ENCODE data around the gene PSME3.

Gene PSME3

DNA sequence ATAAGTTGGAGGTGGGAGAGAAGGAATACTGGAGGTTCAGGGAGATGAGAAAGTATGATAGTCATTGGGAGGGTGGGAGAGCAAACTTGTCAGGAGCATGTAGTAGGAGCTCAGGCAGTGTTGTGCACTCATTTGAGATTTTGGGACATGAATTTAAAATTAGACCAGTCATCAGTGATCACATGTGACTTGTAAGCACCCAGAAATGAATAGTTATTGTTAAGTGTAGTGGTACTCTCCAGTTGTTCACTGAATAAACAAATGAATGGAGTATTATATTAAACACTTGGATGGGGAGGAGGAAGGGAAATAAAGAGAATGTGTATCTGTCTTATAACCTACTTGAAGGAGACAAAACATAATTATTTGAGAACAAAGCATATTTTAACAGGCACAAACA is 2.2 kb upstream of the PSME3 start:
- H3K36me3 Mint-ChIP-seq (ENCODE audit: insufficient read depth): peaks cover 17% of the 10 kb centered on the region
- ATAC-seq (replicated peaks; ENCODE audit: extremely low read depth, poor library complexity, severe bottlenecking) (no peak), DNase-seq (ENCODE audit: low spot score in 2 of 2) (no peak)
- no peak overlapping the region for H3K4me3 Mint-ChIP-seq
- peaks cover 27% of the 10 kb centered on the region for H3K4me1 Mint-ChIP-seq
- no peaks in the 10 kb centered on the region for H3K9me3 Mint-ChIP-seq
- no peak overlapping the region for H3K27ac Mint-ChIP-seq (ENCODE audit: low read depth)
- H3K27me3 Mint-ChIP-seq: peaks cover 13% of the 10 kb centered on the region

DNA sequence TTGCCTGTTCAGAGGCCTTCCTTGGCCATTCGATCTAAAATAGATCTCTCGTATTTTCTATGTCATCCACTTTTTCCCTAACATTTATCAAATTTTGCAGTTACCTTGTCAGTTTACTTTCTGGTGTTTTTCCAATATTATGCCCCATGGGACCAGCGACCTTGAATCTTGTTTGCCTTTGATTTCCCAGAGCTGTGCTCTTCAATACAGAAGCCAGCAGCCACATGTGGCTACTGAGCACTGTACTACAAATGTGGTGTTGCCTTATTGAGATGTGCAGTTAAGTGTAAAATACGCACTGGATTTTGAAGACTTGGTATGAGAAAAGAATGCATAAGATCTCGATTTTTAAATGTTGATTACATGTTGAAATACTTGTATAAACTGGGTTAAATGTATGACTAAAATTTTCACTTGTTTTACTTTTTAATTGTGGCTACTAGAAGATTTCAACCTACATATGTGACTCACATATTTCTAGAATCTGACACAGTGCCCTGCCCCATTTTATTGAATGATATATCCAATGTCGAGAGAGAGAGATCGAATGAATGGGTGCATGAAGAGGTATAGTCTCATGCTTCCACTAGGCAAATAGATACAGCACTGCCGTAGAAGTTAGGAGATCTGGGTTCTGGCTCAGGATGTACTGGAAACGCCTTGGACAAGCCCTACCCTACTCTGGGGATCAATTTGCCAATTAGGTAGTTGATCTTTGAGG is 824 bp upstream of the PSME3 start:
- ATAC-seq (replicated peaks; ENCODE audit: extremely low read depth, poor library complexity, severe bottlenecking): peak; percentile 14
- H3K27me3 Mint-ChIP-seq: peaks cover 9% of the 10 kb centered on the region
- H3K4me3 Mint-ChIP-seq: peak overlapping the region; percentile 92
- peaks cover 27% of the 10 kb centered on the region for H3K4me1 Mint-ChIP-seq
- H3K27ac Mint-ChIP-seq (ENCODE audit: low read depth): peak overlapping the region; percentile 98
- DNase-seq (ENCODE audit: low spot score in 2 of 2): no peak
- H3K9me3 Mint-ChIP-seq: no peaks in the 10 kb centered on the region
- H3K36me3 Mint-ChIP-seq (ENCODE audit: insufficient read depth): peaks cover 25% of the 10 kb centered on the region

DNA sequence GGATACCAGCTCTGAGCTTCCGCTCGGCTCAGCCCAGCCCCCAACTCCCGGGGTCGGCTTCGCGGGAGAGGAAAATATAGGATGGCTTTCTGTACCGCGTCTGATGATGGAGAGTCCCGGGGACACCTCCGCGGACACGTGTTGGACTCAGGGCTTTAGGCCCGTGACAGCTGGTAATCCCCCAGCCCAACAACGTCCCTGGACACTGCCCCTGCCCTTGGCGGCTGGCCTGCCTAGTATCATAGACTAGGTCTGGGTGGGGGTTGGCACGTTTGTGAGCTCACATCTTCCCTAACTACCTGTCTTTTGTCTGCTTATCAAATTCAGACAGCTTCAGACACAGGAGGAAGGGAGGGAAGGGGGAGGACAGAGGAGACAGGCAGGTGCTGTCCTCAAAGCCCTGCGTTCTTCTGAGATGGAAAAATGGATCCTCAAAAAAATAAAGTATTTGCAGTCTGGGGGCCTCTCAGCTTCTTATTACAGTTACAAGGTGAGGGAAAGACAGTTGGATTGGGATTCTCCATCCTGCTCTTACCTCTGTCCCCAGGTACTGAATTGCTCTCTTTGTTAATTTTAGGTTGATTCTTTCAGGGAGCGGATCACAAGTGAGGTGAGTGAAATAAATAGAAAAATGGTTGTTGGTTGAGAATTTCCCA is 698 bp downstream of the PSME3 start:
- H3K27ac Mint-ChIP-seq (ENCODE audit: low read depth): peak overlapping the region; percentile 98
- H3K9me3 Mint-ChIP-seq: no peaks in the 10 kb centered on the region
- H3K4me3 Mint-ChIP-seq: peak overlapping the region; percentile 92
- no peaks in the 10 kb centered on the region for H3K27me3 Mint-ChIP-seq
- H3K36me3 Mint-ChIP-seq (ENCODE audit: insufficient read depth): peaks cover 40% of the 10 kb centered on the region
- ATAC-seq (replicated peaks; ENCODE audit: extremely low read depth, poor library complexity, severe bottlenecking) (no peak), DNase-seq (ENCODE audit: low spot score in 2 of 2) (no peak)
- H3K4me1 Mint-ChIP-seq: peaks cover 27% of the 10 kb centered on the region

DNA sequence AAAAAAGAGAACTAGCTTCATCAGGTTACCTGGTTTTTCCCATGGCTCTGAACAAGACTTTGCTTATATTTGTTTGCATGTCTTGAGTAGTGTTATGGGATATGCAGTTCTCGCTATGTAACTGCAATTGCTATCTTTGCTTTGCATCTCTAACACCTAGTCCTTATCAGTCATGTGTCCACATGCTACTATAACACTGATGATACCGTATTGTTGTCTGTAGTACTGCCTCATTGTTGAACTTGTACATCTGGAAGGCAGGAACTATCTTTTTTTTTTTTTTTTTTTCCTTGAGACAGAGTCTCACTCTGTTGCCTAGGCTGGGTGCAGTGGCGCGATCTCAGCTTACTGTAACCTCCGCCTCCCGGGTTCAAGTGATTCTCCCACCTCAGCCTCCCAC is 2.5 kb downstream of the PSME3 start:
- no peak overlapping the region for H3K4me3 Mint-ChIP-seq
- no peaks in the 10 kb centered on the region for H3K9me3 Mint-ChIP-seq
- DNase-seq (ENCODE audit: low spot score in 2 of 2): no peak
- H3K27ac Mint-ChIP-seq (ENCODE audit: low read depth): no peak overlapping the region
- peaks cover 57% of the 10 kb centered on the region for H3K36me3 Mint-ChIP-seq (ENCODE audit: insufficient read depth)
- H3K4me1 Mint-ChIP-seq: peaks cover 27% of the 10 kb centered on the region
- no peaks in the 10 kb centered on the region for H3K27me3 Mint-ChIP-seq
- no peak for ATAC-seq (replicated peaks; ENCODE audit: extremely low read depth, poor library complexity, severe bottlenecking)

- DNase-seq (ENCODE audit: low spot score in 2 of 2): no peak
- Mint-ChIP-seq H3K27me3 (no peaks in the 10 kb centered on the region), H3K4me1 (peaks cover 9% of the 10 kb centered on the region), H3K36me3 (ENCODE audit: insufficient read depth) (peaks cover 57% of the 10 kb centered on the region), H3K4me3 (no peak overlapping the region), H3K27ac (ENCODE audit: low read depth) (no peak overlapping the region), H3K9me3 (no peaks in the 10 kb centered on the region)
- ATAC-seq (replicated peaks; ENCODE audit: extremely low read depth, poor library complexity, severe bottlenecking): no peak
Observed at GRCh38 chr17:42841975-42842685, 8.9 kb downstream of the PSME3 start.

GRCh38 chr17:42843358-42843934 is 10.2 kb downstream of the PSME3 start:
- Mint-ChIP-seq H3K4me3 (no peak overlapping the region), H3K4me1 (peaks cover 9% of the 10 kb centered on the region), H3K36me3 (ENCODE audit: insufficient read depth) (peaks cover 45% of the 10 kb centered on the region), H3K27ac (ENCODE audit: low read depth) (peak overlapping the region; percentile 19), H3K9me3 (no peaks in the 10 kb centered on the region), H3K27me3 (no peaks in the 10 kb centered on the region)
- no peak for ATAC-seq (replicated peaks; ENCODE audit: extremely low read depth, poor library complexity, severe bottlenecking)
- no peak for DNase-seq (ENCODE audit: low spot score in 2 of 2)

GRCh38 chr17:42844271-42844670 is 11.1 kb downstream of the PSME3 start, which contains the start of gene AOC2:
Gene AOC2 (plus strand): TSS chr17:42844580. CDS start chr17:42844627, 47 bp downstream.
- peaks cover 9% of the 10 kb centered on the region for H3K4me1 Mint-ChIP-seq
- peak within 1 kb of the TSS; percentile 19 for H3K27ac Mint-ChIP-seq (ENCODE audit: low read depth)
- no peak for ATAC-seq (replicated peaks; ENCODE audit: extremely low read depth, poor library complexity, severe bottlenecking)

GRCh38 chr17:42844761-42845555 is 11.8 kb downstream of the PSME3 start:
- Mint-ChIP-seq H3K4me1 (peaks cover 9% of the 10 kb centered on the region), H3K27me3 (no peaks in the 10 kb centered on the region), H3K9me3 (no peaks in the 10 kb centered on the region), H3K27ac (ENCODE audit: low read depth) (no peak overlapping the region), H3K36me3 (ENCODE audit: insufficient read depth) (peaks cover 31% of the 10 kb centered on the region), H3K4me3 (no peak overlapping the region)
- ATAC-seq (replicated peaks; ENCODE audit: extremely low read depth, poor library complexity, severe bottlenecking) (no peak), DNase-seq (ENCODE audit: low spot score in 2 of 2) (no peak)

More at GRCh38 chr17:42844271-42844670, 11.1 kb downstream of the PSME3 start, which contains the start of gene AOC2:
- H3K27me3 Mint-ChIP-seq: no peaks in the 10 kb centered on the region
- peaks cover 37% of the 10 kb centered on the region for H3K36me3 Mint-ChIP-seq (ENCODE audit: insufficient read depth)
- H3K4me3 Mint-ChIP-seq: no peak within 1 kb of the TSS
- H3K9me3 Mint-ChIP-seq: no peaks in the 10 kb centered on the region
- DNase-seq (ENCODE audit: low spot score in 2 of 2): no peak

GRCh38 chr17:42845556-42845917 is 12.3 kb downstream of the PSME3 start:
- DNase-seq (ENCODE audit: low spot score in 2 of 2): no peak
- Mint-ChIP-seq H3K27me3 (no peaks in the 10 kb centered on the region), H3K27ac (ENCODE audit: low read depth) (no peak overlapping the region), H3K9me3 (no peaks in the 10 kb centered on the region), H3K36me3 (ENCODE audit: insufficient read depth) (peaks cover 27% of the 10 kb centered on the region), H3K4me3 (no peak overlapping the region), H3K4me1 (peaks cover 9% of the 10 kb centered on the region)
- ATAC-seq (replicated peaks; ENCODE audit: extremely low read depth, poor library complexity, severe bottlenecking): no peak

DNA sequence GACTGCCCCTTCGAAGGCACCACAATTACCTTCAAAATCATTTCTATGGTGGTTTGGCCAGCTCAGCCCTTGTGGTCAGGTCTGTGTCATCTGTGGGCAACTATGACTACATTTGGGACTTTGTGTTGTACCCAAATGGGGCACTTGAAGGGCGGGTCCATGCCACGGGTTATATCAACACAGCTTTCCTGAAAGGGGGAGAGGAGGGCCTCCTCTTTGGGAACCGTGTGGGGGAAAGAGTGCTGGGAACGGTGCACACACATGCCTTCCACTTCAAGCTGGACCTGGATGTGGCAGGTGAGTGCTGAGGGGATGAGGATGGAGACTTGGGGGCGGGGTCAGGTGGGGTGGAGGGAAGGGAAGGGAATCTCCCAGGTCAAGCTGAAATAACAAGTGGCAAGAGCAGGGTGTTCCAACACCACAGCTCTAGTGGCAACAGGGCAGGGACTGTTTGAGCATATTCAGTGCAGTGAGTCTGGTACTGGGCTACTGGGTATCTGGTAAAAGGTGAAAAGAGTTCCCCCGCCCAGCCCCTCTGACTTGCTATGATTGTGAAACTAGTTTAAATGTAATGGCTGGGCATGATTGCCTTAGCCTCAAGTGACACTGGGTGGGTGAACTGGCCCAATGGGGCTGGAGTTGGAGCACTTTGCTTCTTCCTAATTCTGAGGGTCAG is 12.9 kb downstream of the PSME3 start:
- peaks cover 9% of the 10 kb centered on the region for H3K4me1 Mint-ChIP-seq
- ATAC-seq (replicated peaks; ENCODE audit: extremely low read depth, poor library complexity, severe bottlenecking): no peak
- no peak overlapping the region for H3K27ac Mint-ChIP-seq (ENCODE audit: low read depth)
- H3K27me3 Mint-ChIP-seq: no peaks in the 10 kb centered on the region
- no peaks in the 10 kb centered on the region for H3K9me3 Mint-ChIP-seq
- H3K36me3 Mint-ChIP-seq (ENCODE audit: insufficient read depth): peaks cover 22% of the 10 kb centered on the region
- H3K4me3 Mint-ChIP-seq: no peak overlapping the region
- DNase-seq (ENCODE audit: low spot score in 2 of 2): no peak

DNA sequence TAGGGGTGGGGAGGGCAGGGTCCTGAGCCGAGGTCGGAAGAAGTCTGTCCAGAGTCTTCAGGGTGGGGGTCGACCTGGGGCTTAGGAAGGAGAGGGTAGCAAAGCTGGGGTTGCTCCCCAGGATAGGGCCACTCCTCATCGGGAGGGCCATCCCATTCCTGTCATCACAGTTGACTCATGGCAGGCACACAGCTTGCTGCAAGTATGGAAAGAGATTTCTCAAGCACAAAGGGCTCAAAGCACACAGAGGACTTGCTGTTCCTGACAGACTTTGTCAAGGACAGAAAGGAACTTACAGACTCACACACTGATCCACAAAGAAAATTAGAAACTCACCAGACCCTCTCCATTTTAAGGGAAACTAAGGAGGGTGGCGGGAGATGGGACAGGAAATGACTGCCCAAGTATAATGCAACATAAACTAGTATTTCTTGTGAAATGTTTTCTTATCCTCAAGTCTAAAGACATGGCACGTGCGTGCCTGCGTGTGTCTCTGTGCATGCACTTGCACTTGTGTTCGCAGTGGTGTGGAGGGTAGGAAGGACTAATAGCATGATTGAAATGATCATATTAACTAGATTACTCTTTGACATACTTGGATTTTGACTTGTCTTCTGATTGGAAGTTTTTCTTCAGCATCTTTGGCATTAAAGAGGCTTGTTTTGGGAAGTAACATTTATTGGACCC is 13.5 kb downstream of the PSME3 start:
- Mint-ChIP-seq H3K9me3 (no peaks in the 10 kb centered on the region), H3K27me3 (no peaks in the 10 kb centered on the region), H3K4me3 (no peak overlapping the region), H3K36me3 (ENCODE audit: insufficient read depth) (peaks cover 15% of the 10 kb centered on the region), H3K27ac (ENCODE audit: low read depth) (no peak overlapping the region), H3K4me1 (peaks cover 9% of the 10 kb centered on the region)
- ATAC-seq (replicated peaks; ENCODE audit: extremely low read depth, poor library complexity, severe bottlenecking): no peak
- no peak for DNase-seq (ENCODE audit: low spot score in 2 of 2)
